Vagina (tissue), 2 donors: ENCODE results near the gene HRH1.

ENCODE experiments used
- CTCF ChIP-seq, 3 experiments: fragments of 450-650 bp in 2 of 3; fragments of 200-600 bp in 1 of 3; sonication (generic) in 1 of 3; IDR thresholded peaks; one replicate each; pipeline ENCODE4 v1.5.1; 2017 to 2019; ENCODE audit warnings: antibody characterized with exemption in 3 of 3, mild to moderate bottlenecking in 2 of 3, moderate library complexity in 2 of 3
- POLR2A ChIP-seq, 2 donors: fragments of 450-650 bp; IDR thresholded peaks; one replicate each; pipeline ENCODE4 v1.6.1; 2017; ENCODE audit warnings: antibody characterized with exemption in 2 of 2, mild to moderate bottlenecking in 2 of 2, moderate library complexity in 2 of 2

- no peak for TF ChIP-seq POLR2A (IDR thresholded peaks at IDR 0.05)
- TF ChIP-seq CTCF (IDR thresholded peaks at IDR 0.05), result no peak
Measured at GRCh38 chr3:11168406-11168805, 14.1 kb downstream of the HRH1 start.
